Endodermal cell (in vitro differentiated cells): ENCODE measurements around the gene ALDH7A1. TPM values are rescaled to one million over a fixed set of nuclear protein-coding genes. Genes with fewer than 3 reads are reported as not detected.
A peak's percentile ranks its signal among the peaks of the same experiment; 100 is the strongest.

Experiments used
- DNase-seq: peaks from one replicate; pipeline ENCODE4 v3.0.0-alpha.2; 2017
- H3K27ac ChIP-seq: 2 replicates; pipeline ENCODE4 v1.5.1; 2013; ENCODE audit warnings: mild to moderate bottlenecking, low read depth, low read length, moderate library complexity
- H3K27me3 ChIP-seq: 2 replicates; pipeline ENCODE4 v1.6.1; 2013; ENCODE audit warnings: mild to moderate bottlenecking, low read length, moderate library complexity; ENCODE audit not compliant: insufficient read depth, control insufficient read depth, poor library complexity, severe bottlenecking
- H3K36me3 ChIP-seq: 2 replicates; pipeline ENCODE4 v1.7.0; 2013; ENCODE audit warnings: mild to moderate bottlenecking, low read length, moderate library complexity; ENCODE audit not compliant: control insufficient read depth, insufficient read depth
- H3K4me1 ChIP-seq: one replicate; pipeline ENCODE4 v1.7.0; 2013; ENCODE audit warnings: low read length; ENCODE audit not compliant: control insufficient read depth, insufficient read depth
- H3K4me3 ChIP-seq: 2 replicates; pipeline ENCODE4 v1.5.1; 2013; ENCODE audit warnings: mild to moderate bottlenecking, low read length, moderate library complexity
- H3K9ac ChIP-seq: 2 replicates; pipeline ENCODE4 v1.6.1; 2013; ENCODE audit warnings: mild to moderate bottlenecking, low read length, moderate library complexity; ENCODE audit not compliant: poor library complexity, severe bottlenecking; ENCODE audit errors: extremely low read depth
- H3K9me3 ChIP-seq: 2 replicates; pipeline ENCODE4 v1.6.1; 2013; ENCODE audit warnings: mild to moderate bottlenecking, low read length, moderate library complexity; ENCODE audit not compliant: control insufficient read depth
- H3K27ac Mint-ChIP-seq: 2 replicates; pipeline ENCODE4 v1.8.0; 2020; ENCODE audit warnings: mixed read lengths
- H3K27me3 Mint-ChIP-seq: 2 replicates; pipeline ENCODE4 v1.8.0; 2021; ENCODE audit warnings: mild to moderate bottlenecking, mixed read lengths; ENCODE audit not compliant: insufficient read depth
- H3K36me3 Mint-ChIP-seq: 2 replicates; pipeline ENCODE4 v1.8.0; 2020; ENCODE audit warnings: low read depth, mixed read lengths
- H3K4me1 Mint-ChIP-seq: 2 replicates; pipeline ENCODE4 v1.8.0; 2020; ENCODE audit warnings: mixed read lengths
- H3K4me3 Mint-ChIP-seq: 2 replicates; pipeline ENCODE4 v1.8.0; 2020; ENCODE audit warnings: mild to moderate bottlenecking, moderate library complexity, mixed read lengths
- H3K9me3 Mint-ChIP-seq: 2 replicates; pipeline ENCODE4 v1.8.0; 2020; ENCODE audit warnings: mild to moderate bottlenecking, mixed read lengths
- WGBS, 2 experiments: methylation state at CpG; one replicate each; pipeline versions ENCODE4 v1.1.5 to v1.1.7; 2013; ENCODE audit warnings: missing lambda C conversion rate in 2 of 2, mixed read lengths in 1 of 2; ENCODE audit not compliant: insufficient coverage in 1 of 2, insufficient read length in 1 of 2; 5-methylcytosine and 5-hydroxymethylcytosine counted together
- total RNA-seq, 2 donors: library from RNA; stranded (reverse); fragmentation: NEBNext Ultra II Directional in 1 of 2; extraction: Animal tissue kit (Norgen Biotek cat#: 25700) in 1 of 2; gene quantifications; 2 replicates in 1 of 2; 3 replicates in 1 of 2; pipeline ENCODE4 v1.2.1, GENCODE V29; 2021
- TF ChIP-seq, protein P1 (sequence below): fragments of 200-600 bp; sonication (generic); conservative IDR thresholded peaks from 2 replicates; pipeline ENCODE4 v1.5.0; 2021; ENCODE audit warnings: antibody characterized with exemption, mild to moderate bottlenecking

Gene ALDH7A1
- total RNA-seq, 2 donors from 2014 or later, result 133 to 192 TPM

DNA sequence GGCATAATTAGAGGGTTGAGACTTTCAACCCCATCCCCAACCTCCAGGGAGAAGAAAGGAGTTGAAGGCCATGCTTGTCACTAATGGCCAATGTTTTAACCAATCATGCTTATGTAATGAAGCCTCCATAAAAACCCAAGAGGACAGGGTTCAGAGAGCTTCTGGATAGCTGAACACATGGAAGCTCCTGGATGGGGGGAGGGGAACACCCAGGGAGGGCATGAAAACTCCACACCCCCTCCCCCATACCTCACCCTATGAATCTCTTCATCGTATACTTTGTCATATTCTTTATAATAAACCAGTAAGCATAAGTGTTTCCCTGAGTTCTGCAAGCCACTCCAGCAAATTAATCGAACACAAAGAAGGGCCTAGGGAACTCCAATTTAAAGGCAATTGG lies 81.7 kb downstream of the ALDH7A1 start:
- Histone ChIP-seq H3K27me3 (peaks cover 11% of the 10 kb centered on the region), H3K4me1 (peaks cover 7% of the 10 kb centered on the region), H3K4me3 (no peak overlapping the region), H3K9ac (no peak overlapping the region), H3K27ac (no peak overlapping the region), H3K36me3 (no peaks in the 10 kb centered on the region), H3K9me3 (no peaks in the 10 kb centered on the region)
- peaks cover 13% of the 10 kb centered on the region for H3K4me1 Mint-ChIP-seq
- WGBS, 2 experiments, result 91 to 100% methylated on average over 1 to 2 of the region's 2 CpGs
- peaks cover 3% of the 10 kb centered on the region for H3K27me3 Mint-ChIP-seq
- H3K27ac Mint-ChIP-seq, result no peak overlapping the region
- H3K36me3 Mint-ChIP-seq, result no peaks in the 10 kb centered on the region
- no peak overlapping the region for H3K4me3 Mint-ChIP-seq
- peak; percentile 10 for DNase-seq
- TF ChIP-seq, protein P1, sequence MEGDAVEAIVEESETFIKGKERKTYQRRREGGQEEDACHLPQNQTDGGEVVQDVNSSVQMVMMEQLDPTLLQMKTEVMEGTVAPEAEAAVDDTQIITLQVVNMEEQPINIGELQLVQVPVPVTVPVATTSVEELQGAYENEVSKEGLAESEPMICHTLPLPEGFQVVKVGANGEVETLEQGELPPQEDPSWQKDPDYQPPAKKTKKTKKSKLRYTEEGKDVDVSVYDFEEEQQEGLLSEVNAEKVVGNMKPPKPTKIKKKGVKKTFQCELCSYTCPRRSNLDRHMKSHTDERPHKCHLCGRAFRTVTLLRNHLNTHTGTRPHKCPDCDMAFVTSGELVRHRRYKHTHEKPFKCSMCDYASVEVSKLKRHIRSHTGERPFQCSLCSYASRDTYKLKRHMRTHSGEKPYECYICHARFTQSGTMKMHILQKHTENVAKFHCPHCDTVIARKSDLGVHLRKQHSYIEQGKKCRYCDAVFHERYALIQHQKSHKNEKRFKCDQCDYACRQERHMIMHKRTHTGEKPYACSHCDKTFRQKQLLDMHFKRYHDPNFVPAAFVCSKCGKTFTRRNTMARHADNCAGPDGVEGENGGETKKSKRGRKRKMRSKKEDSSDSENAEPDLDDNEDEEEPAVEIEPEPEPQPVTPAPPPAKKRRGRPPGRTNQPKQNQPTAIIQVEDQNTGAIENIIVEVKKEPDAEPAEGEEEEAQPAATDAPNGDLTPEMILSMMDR, result no peak
- no peaks in the 10 kb centered on the region for H3K9me3 Mint-ChIP-seq

DNA sequence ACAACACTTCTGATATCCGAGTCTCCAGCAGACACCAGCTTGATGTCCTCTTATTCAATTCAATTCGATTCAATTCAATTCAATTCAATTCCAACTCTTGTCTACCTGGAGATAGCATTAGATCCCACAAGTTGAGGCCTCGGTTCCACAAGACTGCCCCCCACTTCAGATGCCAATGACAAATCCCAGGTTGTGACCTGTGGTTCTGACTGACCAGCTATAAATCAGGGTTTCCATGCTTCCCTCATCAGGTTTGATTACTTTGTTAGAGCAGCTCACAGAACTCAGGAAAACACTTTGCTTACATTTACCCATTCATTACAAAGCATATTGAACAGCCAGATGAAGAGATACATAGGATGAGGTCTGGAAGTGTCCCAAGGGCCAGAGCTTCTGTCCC lies 82.6 kb downstream of the ALDH7A1 start:
- no peak overlapping the region for H3K9ac ChIP-seq
- H3K4me3 Mint-ChIP-seq, result no peak overlapping the region
- H3K4me1 ChIP-seq, result peaks cover 7% of the 10 kb centered on the region
- no peaks in the 10 kb centered on the region for H3K9me3 Mint-ChIP-seq
- peaks cover 11% of the 10 kb centered on the region for H3K27me3 ChIP-seq
- peak; percentile 19 for DNase-seq
- no peaks in the 10 kb centered on the region for H3K9me3 ChIP-seq
- no peaks in the 10 kb centered on the region for H3K36me3 Mint-ChIP-seq
- H3K36me3 ChIP-seq, result no peaks in the 10 kb centered on the region
- no peak overlapping the region for H3K27ac ChIP-seq
- peaks cover 13% of the 10 kb centered on the region for H3K4me1 Mint-ChIP-seq
- 91 to 100% methylated on average over 3 of the region's 3 CpGs for WGBS, 2 experiments
- H3K27ac Mint-ChIP-seq, result no peak overlapping the region
- TF ChIP-seq, protein P1, result no peak
- no peak overlapping the region for H3K4me3 ChIP-seq
- H3K27me3 Mint-ChIP-seq, result peaks cover 3% of the 10 kb centered on the region

DNA sequence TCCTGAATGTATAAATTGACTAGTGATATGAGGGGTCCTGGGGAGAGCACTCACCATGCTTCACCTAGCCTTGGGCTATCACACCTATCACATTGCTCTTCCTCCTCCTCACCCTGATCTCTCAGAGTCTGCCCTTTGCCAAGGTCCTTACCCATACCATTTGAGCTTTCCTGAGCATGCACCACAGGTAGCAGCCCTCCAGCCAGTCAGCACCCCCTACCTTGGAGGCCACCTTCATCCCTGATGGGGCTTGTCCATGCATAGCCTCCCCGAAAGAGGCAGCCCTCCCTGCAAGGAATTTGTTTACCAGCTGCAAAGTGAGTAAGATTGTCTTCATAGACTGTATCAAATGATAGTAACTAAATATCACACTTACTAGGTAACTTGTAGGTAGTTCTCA lies 83.1 kb downstream of the ALDH7A1 start:
- H3K9me3 Mint-ChIP-seq, result no peaks in the 10 kb centered on the region
- H3K9me3 ChIP-seq, result no peaks in the 10 kb centered on the region
- H3K36me3 Mint-ChIP-seq, result no peaks in the 10 kb centered on the region
- H3K4me1 ChIP-seq, result peaks cover 7% of the 10 kb centered on the region
- peak; percentile 20 for DNase-seq
- H3K4me3 ChIP-seq, result no peak overlapping the region
- H3K9ac ChIP-seq, result no peak overlapping the region
- no peak overlapping the region for H3K27ac Mint-ChIP-seq
- H3K27me3 ChIP-seq, result peaks cover 11% of the 10 kb centered on the region
- TF ChIP-seq, protein P1, result no peak
- 92% methylated on average over 1 of the region's 1 CpG; no CpG with 5 or more reads in 1 of the 2 experiments for WGBS, 2 experiments
- H3K27ac ChIP-seq, result no peak overlapping the region
- H3K36me3 ChIP-seq, result no peaks in the 10 kb centered on the region
- peaks cover 3% of the 10 kb centered on the region for H3K27me3 Mint-ChIP-seq
- H3K4me1 Mint-ChIP-seq, result peaks cover 13% of the 10 kb centered on the region
- H3K4me3 Mint-ChIP-seq, result no peak overlapping the region
